Panc1 (cell line): ENCODE results near the gene RIOK1. TPM values are rescaled to one million over a fixed set of nuclear protein-coding genes. Genes with fewer than 3 reads are reported as not detected.

Experiments used
- ATAC-seq: fragments of 200-7000 bp; cut with Tn5 transposase; 2 replicates; pipeline ENCODE4 v1.9.1; 2020; ENCODE audit warnings: mild to moderate bottlenecking, moderate library complexity
- BruUV-seq: library from RNA; stranded (reverse); fragments of 400-500 nt; replicated peaks from 2 replicates; lab custom pipeline; 2021; lab: Mats Ljungman, UMichigan
- CTCF ChIA-PET: fragments of 300-600 bp; sonication (Branson Sonifier 250); formaldehyde crosslinking; loops from one replicate; lab custom pipeline; 2022; ENCODE audit warnings: antibody characterized with exemption; lab: Charles Lee
- POLR2A ChIA-PET: fragments of 300-600 bp; sonication (Branson Sonifier 250); formaldehyde crosslinking; loops from one replicate; lab custom pipeline; 2022; ENCODE audit warnings: antibody characterized with exemption; lab: Charles Lee
- DNase-seq: peaks from one replicate; pipeline ENCODE4 v3.0.0-alpha.2; 2010; ENCODE audit warnings: low read depth, low spot score
- H3K27ac ChIP-seq: 2 replicates; pipeline ENCODE4 v1.5.1; 2011; ENCODE audit warnings: mild to moderate bottlenecking, low read length, inconsistent platforms
- H3K27me3 ChIP-seq: fragments of 200-500 bp; sonication (Bioruptor generic); 2 replicates; pipeline ENCODE4 v1.6.0; 2014; ENCODE audit warnings: low read length, inconsistent platforms; ENCODE audit not compliant: control insufficient read depth, insufficient read depth
- H3K36me3 ChIP-seq: fragments of 200-500 bp; sonication (Bioruptor generic); 2 replicates; pipeline ENCODE4 v1.5.1; 2014; ENCODE audit warnings: inconsistent platforms, mild to moderate bottlenecking, low read length, moderate library complexity; ENCODE audit not compliant: control insufficient read depth, insufficient read depth
- H3K4me1 ChIP-seq: 2 replicates; pipeline ENCODE4 v1.5.1; 2011; ENCODE audit warnings: inconsistent platforms, mild to moderate bottlenecking, low read length, moderate library complexity; ENCODE audit not compliant: control insufficient read depth, insufficient read depth
- H3K4me3 ChIP-seq, 2 experiments: 2 replicates each; pipeline ENCODE4 v1.5.1; 2011 to 2012; ENCODE audit warnings: low read depth in 2 of 2, low read length in 2 of 2, mild to moderate bottlenecking in 2 of 2, inconsistent platforms in 1 of 2, moderate library complexity in 1 of 2
- H3K9me3 ChIP-seq: fragments of 200-500 bp; sonication (Bioruptor generic); 2 replicates; pipeline ENCODE4 v1.5.1; 2014; ENCODE audit warnings: low read depth, mild to moderate bottlenecking, inconsistent platforms, low read length, moderate library complexity; ENCODE audit not compliant: control insufficient read depth, insufficient read depth
- POLR2AphosphoS5 ChIP-seq: IDR thresholded peaks from 2 replicates; pipeline ENCODE4 v1.6.1; 2012; ENCODE audit warnings: mild to moderate bottlenecking, low read depth, low read length, moderate library complexity
- SIN3A ChIP-seq: IDR thresholded peaks from 2 replicates; pipeline ENCODE4 v1.6.1; 2012; ENCODE audit warnings: low read depth, mild to moderate bottlenecking, low read length, moderate library complexity, borderline replicate concordance; ENCODE audit not compliant: insufficient read depth
- TCF7L2 ChIP-seq: IDR thresholded peaks from 2 replicates; pipeline ENCODE4 v1.6.1; 2011; ENCODE audit warnings: mild to moderate bottlenecking, low read depth, low read length, inconsistent platforms
- in situ Hi-C: cut with HindIII; loops from 2 replicates; pipeline ENCODE4 v1.10.0; 2016; ENCODE audit warnings: low sequenced_read_pairs, low pct_unique_long_range_greater_than_20kb
- intact Hi-C: fragments of 100-400 bp; cut with micrococcal nuclease; formaldehyde crosslinking; loops from one replicate; pipeline ENCODE4 v1.10.0; 2022; ENCODE audit not compliant: unreplicated experiment
- total RNA-seq: library from RNA; stranded (reverse); gene quantifications from one replicate; pipeline ENCODE4 v1.2.1, GENCODE V29; 2021; ENCODE audit not compliant: unreplicated experiment
- TF ChIP-seq, protein P1 (sequence below), 2 experiments: IDR thresholded peaks; 2 replicates each; pipeline ENCODE4 v1.6.1; 2011 to 2012; ENCODE audit warnings: low read depth in 2 of 2, control low read depth in 1 of 2, low read length in 1 of 2, mild to moderate bottlenecking in 1 of 2, moderate library complexity in 1 of 2; ENCODE audit not compliant: insufficient read depth in 1 of 2
- TF ChIP-seq, protein P2 (sequence below): fragments of 450-650 bp; IDR thresholded peaks from 2 replicates; pipeline ENCODE4 v1.5.1; 2017; ENCODE audit warnings: mild to moderate bottlenecking

RIOK1 gene
- total RNA-seq, 1 experiment from 2014 or later = 30.0 TPM

DNA sequence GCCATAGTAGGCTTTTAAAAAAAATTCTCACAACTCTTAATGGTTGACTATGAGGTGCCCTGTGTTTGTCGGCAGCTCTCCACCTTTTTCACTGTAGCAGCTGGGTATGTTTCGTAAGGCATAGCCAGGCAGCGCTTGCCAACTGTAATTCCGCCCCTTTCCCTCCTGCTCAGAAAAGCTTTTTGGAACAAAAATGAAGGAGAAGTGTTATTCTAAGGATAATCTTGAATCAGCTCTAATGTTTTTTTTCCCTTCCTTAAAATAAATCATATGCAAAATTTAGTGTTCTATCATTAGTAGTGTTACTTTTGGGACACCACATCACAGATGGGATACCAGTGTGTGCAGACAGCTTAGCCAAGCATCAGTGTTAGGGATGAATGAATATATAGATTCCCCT is 21.2 kb downstream of the RIOK1 start:
- ATAC-seq (no peak), DNase-seq (no peak)
- POLR2A ChIA-PET = no interaction called here
- Histone ChIP-seq H3K9me3 (no peaks in the 10 kb centered on the region), H3K27ac (no peak overlapping the region), H3K27me3 (no peaks in the 10 kb centered on the region), H3K36me3 (peaks cover 31% of the 10 kb centered on the region), H3K4me1 (no peaks in the 10 kb centered on the region), H3K4me3 (no peak overlapping the region)
- in situ Hi-C loops = no loop called here
- intact Hi-C loops = no loop called here
- CTCF ChIA-PET = no interaction called here
- TF ChIP-seq, protein P1, sequence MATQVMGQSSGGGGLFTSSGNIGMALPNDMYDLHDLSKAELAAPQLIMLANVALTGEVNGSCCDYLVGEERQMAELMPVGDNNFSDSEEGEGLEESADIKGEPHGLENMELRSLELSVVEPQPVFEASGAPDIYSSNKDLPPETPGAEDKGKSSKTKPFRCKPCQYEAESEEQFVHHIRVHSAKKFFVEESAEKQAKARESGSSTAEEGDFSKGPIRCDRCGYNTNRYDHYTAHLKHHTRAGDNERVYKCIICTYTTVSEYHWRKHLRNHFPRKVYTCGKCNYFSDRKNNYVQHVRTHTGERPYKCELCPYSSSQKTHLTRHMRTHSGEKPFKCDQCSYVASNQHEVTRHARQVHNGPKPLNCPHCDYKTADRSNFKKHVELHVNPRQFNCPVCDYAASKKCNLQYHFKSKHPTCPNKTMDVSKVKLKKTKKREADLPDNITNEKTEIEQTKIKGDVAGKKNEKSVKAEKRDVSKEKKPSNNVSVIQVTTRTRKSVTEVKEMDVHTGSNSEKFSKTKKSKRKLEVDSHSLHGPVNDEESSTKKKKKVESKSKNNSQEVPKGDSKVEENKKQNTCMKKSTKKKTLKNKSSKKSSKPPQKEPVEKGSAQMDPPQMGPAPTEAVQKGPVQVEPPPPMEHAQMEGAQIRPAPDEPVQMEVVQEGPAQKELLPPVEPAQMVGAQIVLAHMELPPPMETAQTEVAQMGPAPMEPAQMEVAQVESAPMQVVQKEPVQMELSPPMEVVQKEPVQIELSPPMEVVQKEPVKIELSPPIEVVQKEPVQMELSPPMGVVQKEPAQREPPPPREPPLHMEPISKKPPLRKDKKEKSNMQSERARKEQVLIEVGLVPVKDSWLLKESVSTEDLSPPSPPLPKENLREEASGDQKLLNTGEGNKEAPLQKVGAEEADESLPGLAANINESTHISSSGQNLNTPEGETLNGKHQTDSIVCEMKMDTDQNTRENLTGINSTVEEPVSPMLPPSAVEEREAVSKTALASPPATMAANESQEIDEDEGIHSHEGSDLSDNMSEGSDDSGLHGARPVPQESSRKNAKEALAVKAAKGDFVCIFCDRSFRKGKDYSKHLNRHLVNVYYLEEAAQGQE (IDR thresholded peaks at IDR 0.05; ENCODE audit: insufficient read depth in 1 of 2, low read depth in 2 of 2, low read length in 1 of 2) = no peak
- TF ChIP-seq TCF7L2 = no peak
- no peak for TF ChIP-seq SIN3A
- TF ChIP-seq POLR2AphosphoS5 = no peak
- TF ChIP-seq, protein P2, sequence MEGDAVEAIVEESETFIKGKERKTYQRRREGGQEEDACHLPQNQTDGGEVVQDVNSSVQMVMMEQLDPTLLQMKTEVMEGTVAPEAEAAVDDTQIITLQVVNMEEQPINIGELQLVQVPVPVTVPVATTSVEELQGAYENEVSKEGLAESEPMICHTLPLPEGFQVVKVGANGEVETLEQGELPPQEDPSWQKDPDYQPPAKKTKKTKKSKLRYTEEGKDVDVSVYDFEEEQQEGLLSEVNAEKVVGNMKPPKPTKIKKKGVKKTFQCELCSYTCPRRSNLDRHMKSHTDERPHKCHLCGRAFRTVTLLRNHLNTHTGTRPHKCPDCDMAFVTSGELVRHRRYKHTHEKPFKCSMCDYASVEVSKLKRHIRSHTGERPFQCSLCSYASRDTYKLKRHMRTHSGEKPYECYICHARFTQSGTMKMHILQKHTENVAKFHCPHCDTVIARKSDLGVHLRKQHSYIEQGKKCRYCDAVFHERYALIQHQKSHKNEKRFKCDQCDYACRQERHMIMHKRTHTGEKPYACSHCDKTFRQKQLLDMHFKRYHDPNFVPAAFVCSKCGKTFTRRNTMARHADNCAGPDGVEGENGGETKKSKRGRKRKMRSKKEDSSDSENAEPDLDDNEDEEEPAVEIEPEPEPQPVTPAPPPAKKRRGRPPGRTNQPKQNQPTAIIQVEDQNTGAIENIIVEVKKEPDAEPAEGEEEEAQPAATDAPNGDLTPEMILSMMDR = no peak
- no TSS peak for BruUV-seq

GRCh38 chr6:7411328-7411727 is 21.7 kb downstream of the RIOK1 start:
- TF ChIP-seq SIN3A (no peak), TCF7L2 (no peak), POLR2AphosphoS5 (no peak)
- TF ChIP-seq, protein P1 (IDR thresholded peaks at IDR 0.05; ENCODE audit: insufficient read depth in 1 of 2, low read depth in 2 of 2, low read length in 1 of 2) = no peak
- TF ChIP-seq, protein P2 = no peak
- intact Hi-C loops = no loop called here
- no TSS peak for BruUV-seq
- no peak for DNase-seq
- Histone ChIP-seq H3K4me1 (no peaks in the 10 kb centered on the region), H3K27ac (no peak overlapping the region), H3K36me3 (peaks cover 33% of the 10 kb centered on the region), H3K27me3 (no peaks in the 10 kb centered on the region), H3K9me3 (no peaks in the 10 kb centered on the region), H3K4me3 (no peak overlapping the region)
- no peak for ATAC-seq
- in situ Hi-C loops = no loop called here
- ChIA-PET CTCF (no interaction called here), POLR2A (no interaction called here)
